ENCODE measurements around the gene WNT1.
A peak's percentile ranks its signal among the peaks of the same experiment; 100 is the strongest.

The WNT1 gene

GRCh38 chr12:48978291-48978740 lies at the start of gene WNT1:
Gene WNT1 (plus strand): TSS chr12:48978322. CDS start chr12:48978651, 329 bp downstream.
- in situ Hi-C loops (cut with MboI; ENCODE audit: low sequenced_read_pairs, unreplicated experiment) = no loop called here
- no peak for DNase-seq (ENCODE audit: low spot score)
- TF ChIP-seq, protein P1, sequence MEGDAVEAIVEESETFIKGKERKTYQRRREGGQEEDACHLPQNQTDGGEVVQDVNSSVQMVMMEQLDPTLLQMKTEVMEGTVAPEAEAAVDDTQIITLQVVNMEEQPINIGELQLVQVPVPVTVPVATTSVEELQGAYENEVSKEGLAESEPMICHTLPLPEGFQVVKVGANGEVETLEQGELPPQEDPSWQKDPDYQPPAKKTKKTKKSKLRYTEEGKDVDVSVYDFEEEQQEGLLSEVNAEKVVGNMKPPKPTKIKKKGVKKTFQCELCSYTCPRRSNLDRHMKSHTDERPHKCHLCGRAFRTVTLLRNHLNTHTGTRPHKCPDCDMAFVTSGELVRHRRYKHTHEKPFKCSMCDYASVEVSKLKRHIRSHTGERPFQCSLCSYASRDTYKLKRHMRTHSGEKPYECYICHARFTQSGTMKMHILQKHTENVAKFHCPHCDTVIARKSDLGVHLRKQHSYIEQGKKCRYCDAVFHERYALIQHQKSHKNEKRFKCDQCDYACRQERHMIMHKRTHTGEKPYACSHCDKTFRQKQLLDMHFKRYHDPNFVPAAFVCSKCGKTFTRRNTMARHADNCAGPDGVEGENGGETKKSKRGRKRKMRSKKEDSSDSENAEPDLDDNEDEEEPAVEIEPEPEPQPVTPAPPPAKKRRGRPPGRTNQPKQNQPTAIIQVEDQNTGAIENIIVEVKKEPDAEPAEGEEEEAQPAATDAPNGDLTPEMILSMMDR (IDR thresholded peaks at IDR 0.05; ENCODE audit: borderline replicate concordance, control extremely low read depth, extremely low read depth, insufficient read depth, missing control alignments) = peak; percentile 1

DNA sequence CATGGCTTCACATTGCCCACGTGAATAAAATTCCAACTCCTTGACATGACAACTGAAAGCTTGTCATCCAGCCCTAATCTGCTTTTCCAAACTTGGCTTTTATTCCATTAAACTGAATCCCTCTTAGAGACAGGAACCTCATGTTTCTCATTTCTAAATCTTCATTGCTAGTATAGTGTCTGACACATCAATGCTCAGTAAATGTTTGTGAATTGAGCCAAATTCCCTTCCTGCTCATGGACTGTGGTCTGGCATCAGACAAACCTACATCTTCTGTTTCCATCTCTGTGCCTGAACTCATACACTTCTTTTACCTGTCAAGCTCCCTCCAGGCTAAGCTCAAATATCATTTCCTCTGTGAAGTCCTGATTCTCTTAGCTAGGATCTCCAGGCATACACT lies 48.6 kb upstream of the WNT1 start:
- in situ Hi-C loops (cut with MboI; ENCODE audit: low sequenced_read_pairs, unreplicated experiment) = no loop called here
- TF ChIP-seq, protein P1 (IDR thresholded peaks at IDR 0.05; ENCODE audit: borderline replicate concordance, control extremely low read depth, extremely low read depth, insufficient read depth, missing control alignments) = no peak
- DNase-seq (ENCODE audit: low spot score) = no peak

DNA sequence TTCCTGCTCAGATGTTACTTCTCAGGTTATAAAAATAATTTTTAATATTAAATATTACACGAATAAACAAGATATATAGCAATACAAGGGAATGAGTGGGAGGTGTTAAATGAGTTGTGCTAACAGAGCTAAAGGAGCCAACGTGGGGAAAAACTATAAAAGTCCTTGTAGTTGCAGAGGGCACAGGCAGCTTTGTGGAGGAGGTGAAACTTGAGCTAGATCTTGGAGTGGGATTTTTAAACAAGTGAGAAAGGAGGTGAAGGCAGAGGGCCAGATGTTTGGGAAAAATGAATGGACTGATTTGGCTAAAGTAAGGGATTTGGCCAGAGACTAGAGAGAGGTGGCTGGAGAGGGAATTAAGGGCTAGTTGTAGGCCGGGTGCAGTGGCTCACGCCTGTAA lies 47.6 kb upstream of the WNT1 start:
- in situ Hi-C loops (cut with MboI; ENCODE audit: low sequenced_read_pairs, unreplicated experiment) = no loop called here
- TF ChIP-seq, protein P1 (IDR thresholded peaks at IDR 0.05; ENCODE audit: borderline replicate concordance, control extremely low read depth, extremely low read depth, insufficient read depth, missing control alignments) = no peak
- DNase-seq (ENCODE audit: low spot score) = no peak

GRCh38 chr12:48932878-48933277 lies 45.2 kb upstream of the WNT1 start:
- no peak for DNase-seq (ENCODE audit: low spot score)
- TF ChIP-seq, protein P1 (IDR thresholded peaks at IDR 0.05; ENCODE audit: borderline replicate concordance, control extremely low read depth, extremely low read depth, insufficient read depth, missing control alignments) = no peak
- in situ Hi-C loops (cut with MboI; ENCODE audit: low sequenced_read_pairs, unreplicated experiment) = no loop called here

GRCh38 chr12:48933664-48934311 lies 44.3 kb upstream of the WNT1 start:
- TF ChIP-seq, protein P1 (IDR thresholded peaks at IDR 0.05; ENCODE audit: borderline replicate concordance, control extremely low read depth, extremely low read depth, insufficient read depth, missing control alignments) = no peak
- in situ Hi-C loops (cut with MboI; ENCODE audit: low sequenced_read_pairs, unreplicated experiment) = no loop called here
- DNase-seq (ENCODE audit: low spot score) = no peak

DNA sequence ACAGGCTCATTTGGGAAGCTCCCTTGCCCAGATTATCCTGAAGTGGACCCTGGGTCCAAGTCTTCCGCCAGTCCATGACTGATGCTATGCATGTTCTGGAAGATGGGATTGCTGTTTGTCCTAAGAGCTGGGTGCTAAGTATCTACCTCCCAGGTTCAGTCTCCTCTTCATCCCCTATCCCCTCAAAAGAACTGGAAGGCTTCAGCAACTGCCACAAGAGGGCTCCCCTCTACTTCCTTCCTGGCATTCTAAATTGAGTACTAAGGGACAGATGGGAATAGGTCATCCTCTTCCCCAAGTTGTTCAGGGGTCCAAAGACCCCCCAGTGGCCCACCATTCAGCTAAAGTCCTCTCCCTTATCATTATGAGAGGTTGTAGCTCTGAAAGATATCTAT lies 43.8 kb upstream of the WNT1 start:
- TF ChIP-seq, protein P1 (IDR thresholded peaks at IDR 0.05; ENCODE audit: borderline replicate concordance, control extremely low read depth, extremely low read depth, insufficient read depth, missing control alignments) = no peak
- DNase-seq (ENCODE audit: low spot score) = no peak
- in situ Hi-C loops (cut with MboI; ENCODE audit: low sequenced_read_pairs, unreplicated experiment) = no loop called here

All from GM13976 (cell line).